GM18867 (cell line): ENCODE measurements around the gene CDC34.
A peak's percentile ranks its signal among the peaks of the same experiment; 100 is the strongest.

Source experiments
- ATAC-seq: cut with Tn5 transposase; IDR thresholded peaks from one replicate; pipeline ENCODE4 v1.9.1; 2021; ENCODE audit warnings: mild to moderate bottlenecking, moderate library complexity; ENCODE audit not compliant: unreplicated experiment

The CDC34 gene

GRCh38 chr19:531753-532560 lies at the start of gene CDC34:
Gene CDC34, plus strand, starts transcription at chr19:531760. Its CDS starts 172 bp downstream, at chr19:531932.
- ATAC-seq, result peak; percentile 6

- no peak for ATAC-seq
Measured at GRCh38 chr19:482186-483041, 49.1 kb upstream of the CDC34 start.

GRCh38 chr19:483332-484072 lies 48.1 kb upstream of the CDC34 start:
- no peak for ATAC-seq

- no peak for ATAC-seq
Measured at GRCh38 chr19:484494-484893, 47.1 kb upstream of the CDC34 start.

- ATAC-seq, result no peak
Measured at GRCh38 chr19:485077-485476, 46.5 kb upstream of the CDC34 start.

- no peak for ATAC-seq
Measured at GRCh38 chr19:485583-486236, 45.9 kb upstream of the CDC34 start.

GRCh38 chr19:488505-489417 lies 42.8 kb upstream of the CDC34 start:
- peak; percentile 79 for ATAC-seq

GRCh38 chr19:489418-490196 lies 42.0 kb upstream of the CDC34 start:
- no peak for ATAC-seq

GRCh38 chr19:491146-491741 lies 40.3 kb upstream of the CDC34 start:
- no peak for ATAC-seq

GRCh38 chr19:492091-492531 lies 39.4 kb upstream of the CDC34 start:
- ATAC-seq, result no peak

- ATAC-seq, result no peak
Measured at GRCh38 chr19:493391-494170, 38.0 kb upstream of the CDC34 start.

- no peak for ATAC-seq
Measured at GRCh38 chr19:494171-495080, 37.1 kb upstream of the CDC34 start.

GRCh38 chr19:495081-495401 lies 36.5 kb upstream of the CDC34 start:
- ATAC-seq, result no peak

- ATAC-seq, result no peak
Measured at GRCh38 chr19:495402-496111, 36.0 kb upstream of the CDC34 start.

GRCh38 chr19:496112-496665 lies 35.4 kb upstream of the CDC34 start, which contains the start of gene MADCAM1:
Gene MADCAM1, plus strand, starts transcription at chr19:496486. Its CDS starts 14 bp downstream, at chr19:496500.
- ATAC-seq, result no peak

GRCh38 chr19:496986-497385 lies 34.6 kb upstream of the CDC34 start:
- no peak for ATAC-seq
